KMS-11 (cell line): ENCODE results near the gene CLRN1.

Experiments used
- H2AFZ ChIP-seq: fragments of 200-600 bp; sonication (generic); 2 replicates; pipeline ENCODE4 v1.6.1; 2016; ENCODE audit warnings: antibody characterized with exemption, mixed run types, low read depth
- H3K27ac ChIP-seq: fragments of 200-600 bp; sonication (generic); 2 replicates; pipeline ENCODE4 v1.6.1; 2016; ENCODE audit warnings: mild to moderate bottlenecking, mixed run types
- H3K27me3 ChIP-seq: fragments of 200-600 bp; sonication (generic); 2 replicates; pipeline ENCODE4 v1.6.1; 2017; ENCODE audit warnings: mild to moderate bottlenecking, low read depth, mixed run types, moderate library complexity; ENCODE audit not compliant: insufficient read depth
- H3K36me3 ChIP-seq: fragments of 200-600 bp; sonication (generic); 2 replicates; pipeline ENCODE4 v1.6.1; 2017; ENCODE audit warnings: mild to moderate bottlenecking, mixed run types; ENCODE audit not compliant: insufficient read depth
- H3K4me1 ChIP-seq: fragments of 200-600 bp; sonication (generic); 2 replicates; pipeline ENCODE4 v1.6.1; 2016; ENCODE audit warnings: mild to moderate bottlenecking, low read depth, mixed run types; ENCODE audit not compliant: poor library complexity, severe bottlenecking
- H3K4me2 ChIP-seq: fragments of 200-600 bp; sonication (generic); 2 replicates; pipeline ENCODE4 v1.7.0; 2016; ENCODE audit warnings: mild to moderate bottlenecking, mixed run types
- H3K4me3 ChIP-seq: fragments of 200-600 bp; sonication (generic); IDR thresholded peaks from 2 replicates; pipeline ENCODE4 v1.6.1; 2017; ENCODE audit warnings: low read depth, low read length, mixed read lengths; ENCODE audit not compliant: insufficient read depth
- H3K79me2 ChIP-seq: fragments of 200-600 bp; sonication (generic); 2 replicates; pipeline ENCODE4 v1.6.1; 2016; ENCODE audit warnings: low read depth, mixed run types; ENCODE audit not compliant: insufficient read depth
- H3K9ac ChIP-seq: fragments of 200-600 bp; sonication (generic); 2 replicates; pipeline ENCODE4 v1.6.1; 2016; ENCODE audit warnings: mild to moderate bottlenecking, mixed run types
- H4K20me1 ChIP-seq: fragments of 200-600 bp; sonication (generic); 2 replicates; pipeline ENCODE4 v1.6.1; 2016; ENCODE audit warnings: mild to moderate bottlenecking, mixed run types; ENCODE audit not compliant: insufficient read depth
- CTCF ChIP-seq: fragments of 200-600 bp; sonication (generic); conservative IDR thresholded peaks from 2 replicates; pipeline ENCODE4 v1.6.1; 2017; ENCODE audit warnings: low read depth, mild to moderate bottlenecking, antibody characterized with exemption, low read length, moderate library complexity, mixed read lengths

CLRN1 gene

GRCh38 chr3:150972366-150973071 lies at the start of gene CLRN1:
TSS of gene CLRN1 (minus strand) at chr3:150972727. CDS start at chr3:150972708, 19 bp downstream.
- H3K27ac ChIP-seq: no peak within 1 kb of the TSS
- H4K20me1 ChIP-seq: no peaks in the 10 kb centered on the region
- H3K4me1 ChIP-seq: no peaks in the 10 kb centered on the region
- no peak within 1 kb of the TSS for H3K9ac ChIP-seq
- no peaks in the 10 kb centered on the region for H3K36me3 ChIP-seq
- H3K4me3 ChIP-seq: no peak within 1 kb of the TSS
- H3K79me2 ChIP-seq: no peaks in the 10 kb centered on the region
- TF ChIP-seq CTCF: no peak
- H3K27me3 ChIP-seq: no peaks in the 10 kb centered on the region
- H2AFZ ChIP-seq: no peak within 1 kb of the TSS
- no peak within 1 kb of the TSS for H3K4me2 ChIP-seq

- no peaks in the 10 kb centered on the region for H3K27me3 ChIP-seq
- H3K4me2 ChIP-seq: no peak overlapping the region
- H3K79me2 ChIP-seq: no peaks in the 10 kb centered on the region
- no peak overlapping the region for H3K9ac ChIP-seq
- TF ChIP-seq CTCF: no peak
- no peak overlapping the region for H2AFZ ChIP-seq
- H3K36me3 ChIP-seq: no peaks in the 10 kb centered on the region
- H4K20me1 ChIP-seq: no peaks in the 10 kb centered on the region
- H3K27ac ChIP-seq: no peak overlapping the region
- no peak overlapping the region for H3K4me3 ChIP-seq
- H3K4me1 ChIP-seq: no peaks in the 10 kb centered on the region
Measured at GRCh38 chr3:151016478-151016795, 43.9 kb upstream of the CLRN1 start.

GRCh38 chr3:151015767-151016477 lies 43.4 kb upstream of the CLRN1 start:
- Histone ChIP-seq H3K27ac (no peak overlapping the region), H2AFZ (no peak overlapping the region), H3K4me3 (no peak overlapping the region), H3K4me1 (no peaks in the 10 kb centered on the region), H3K4me2 (no peak overlapping the region), H3K9ac (no peak overlapping the region), H3K79me2 (no peaks in the 10 kb centered on the region), H3K27me3 (no peaks in the 10 kb centered on the region), H3K36me3 (no peaks in the 10 kb centered on the region), H4K20me1 (no peaks in the 10 kb centered on the region)
- TF ChIP-seq CTCF: no peak

- Histone ChIP-seq H3K4me1 (no peaks in the 10 kb centered on the region), H4K20me1 (no peaks in the 10 kb centered on the region), H3K4me3 (no peak overlapping the region), H2AFZ (no peak overlapping the region), H3K27ac (no peak overlapping the region), H3K4me2 (no peak overlapping the region), H3K36me3 (no peaks in the 10 kb centered on the region), H3K9ac (no peak overlapping the region), H3K27me3 (no peaks in the 10 kb centered on the region), H3K79me2 (no peaks in the 10 kb centered on the region)
- TF ChIP-seq CTCF: no peak
Measured at GRCh38 chr3:151015181-151015580, 42.7 kb upstream of the CLRN1 start.
